ENCODE results near the gene SLC35F3.

- TF ChIP-seq CTCF (IDR thresholded peaks at IDR 0.05; ENCODE audit: insufficient read depth, low read depth, low read length), result no peak
- TF ChIP-seq EZH2 (IDR thresholded peaks at IDR 0.05; ENCODE audit: insufficient read depth, low read length), result peak; percentile 16
Measured at GRCh38 chr1:233904633-233905415, at the start of gene SLC35F3.

All from astrocyte (in vitro differentiated cells and primary cell).